Esophagus squamous epithelium (tissue), 4 donors: ENCODE results near the gene M6PR.

ENCODE experiments used
- POLR2A ChIP-seq, 4 donors: fragments of 450-650 bp; IDR thresholded peaks; one replicate each; pipeline ENCODE4 v1.6.1; 2017; ENCODE audit warnings: antibody characterized with exemption in 4 of 4, mild to moderate bottlenecking in 4 of 4, moderate library complexity in 3 of 4
- TF ChIP-seq, protein P1 (sequence below), 6 experiments: fragments of 450-650 bp in 4 of 6; fragments of 200-600 bp in 2 of 6; sonication (generic) in 2 of 6; IDR thresholded peaks; one replicate each; pipeline ENCODE4 v1.5.1; 2016 to 2019; ENCODE audit warnings: antibody characterized with exemption in 6 of 6, mild to moderate bottlenecking in 4 of 6, moderate library complexity in 4 of 6

GRCh38 chr12:8906266-8907180 lies 42.9 kb downstream of the M6PR start:
- TF ChIP-seq POLR2A (IDR thresholded peaks at IDR 0.05): no peak
- TF ChIP-seq, protein P1, sequence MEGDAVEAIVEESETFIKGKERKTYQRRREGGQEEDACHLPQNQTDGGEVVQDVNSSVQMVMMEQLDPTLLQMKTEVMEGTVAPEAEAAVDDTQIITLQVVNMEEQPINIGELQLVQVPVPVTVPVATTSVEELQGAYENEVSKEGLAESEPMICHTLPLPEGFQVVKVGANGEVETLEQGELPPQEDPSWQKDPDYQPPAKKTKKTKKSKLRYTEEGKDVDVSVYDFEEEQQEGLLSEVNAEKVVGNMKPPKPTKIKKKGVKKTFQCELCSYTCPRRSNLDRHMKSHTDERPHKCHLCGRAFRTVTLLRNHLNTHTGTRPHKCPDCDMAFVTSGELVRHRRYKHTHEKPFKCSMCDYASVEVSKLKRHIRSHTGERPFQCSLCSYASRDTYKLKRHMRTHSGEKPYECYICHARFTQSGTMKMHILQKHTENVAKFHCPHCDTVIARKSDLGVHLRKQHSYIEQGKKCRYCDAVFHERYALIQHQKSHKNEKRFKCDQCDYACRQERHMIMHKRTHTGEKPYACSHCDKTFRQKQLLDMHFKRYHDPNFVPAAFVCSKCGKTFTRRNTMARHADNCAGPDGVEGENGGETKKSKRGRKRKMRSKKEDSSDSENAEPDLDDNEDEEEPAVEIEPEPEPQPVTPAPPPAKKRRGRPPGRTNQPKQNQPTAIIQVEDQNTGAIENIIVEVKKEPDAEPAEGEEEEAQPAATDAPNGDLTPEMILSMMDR (IDR thresholded peaks at IDR 0.05): no peak
